22Rv1 (cell line): ENCODE measurements around the gene RAMAC.

Experiments used
- H3K27ac ChIP-seq: fragments of 450-650 bp; 2 replicates; pipeline ENCODE4 v1.5.1; 2017
- CTCF ChIP-seq: fragments of 450-650 bp; IDR thresholded peaks from 2 replicates; pipeline ENCODE4 v1.5.1; 2017; ENCODE audit warnings: mild to moderate bottlenecking
- ZFX ChIP-seq: fragments of 450-650 bp; IDR thresholded peaks from 2 replicates; pipeline ENCODE4 v1.6.1; 2017; ENCODE audit warnings: antibody characterized with exemption, borderline replicate concordance

The RAMAC gene

GRCh38 chr15:82944821-82945220, 41.2 kb upstream of the RAMAC start:
- TF ChIP-seq CTCF, result no peak
- no peak for TF ChIP-seq ZFX
- no peak overlapping the region for H3K27ac ChIP-seq

- TF ChIP-seq ZFX (no peak), CTCF (no peak)
- no peak overlapping the region for H3K27ac ChIP-seq
These were observed 40.7 kb upstream of the RAMAC start for GRCh38 chr15:82945326-82945725.

GRCh38 chr15:82946155-82946701, 39.8 kb upstream of the RAMAC start:
- TF ChIP-seq CTCF (no peak), ZFX (no peak)
- H3K27ac ChIP-seq, result no peak overlapping the region

- TF ChIP-seq ZFX (no peak), CTCF (no peak)
- no peak overlapping the region for H3K27ac ChIP-seq
These were observed 35.7 kb upstream of the RAMAC start for GRCh38 chr15:82950295-82950694.

- no peak overlapping the region for H3K27ac ChIP-seq
- TF ChIP-seq CTCF (no peak), ZFX (no peak)
These were observed 35.2 kb upstream of the RAMAC start for GRCh38 chr15:82950746-82951370.

GRCh38 chr15:82951472-82952157, 34.4 kb upstream of the RAMAC start:
- H3K27ac ChIP-seq, result peak overlapping the region; percentile 61
- TF ChIP-seq CTCF (no peak), ZFX (no peak)
